Neural crest cell (in vitro differentiated cells): ENCODE results near the gene P4HA1. TPM values are rescaled to one million over a fixed set of nuclear protein-coding genes. Genes with fewer than 3 reads are reported as not detected.

Experiments
- DNase-seq: peaks from one replicate; pipeline ENCODE4 v3.0.0; 2021; ENCODE audit warnings: low read depth, mixed read lengths, low spot score
- H3K27ac Mint-ChIP-seq: one replicate; pipeline ENCODE4 v1.8.0; 2021; ENCODE audit warnings: mild to moderate bottlenecking, mixed read lengths; ENCODE audit not compliant: unreplicated experiment
- H3K27me3 Mint-ChIP-seq: 2 replicates; pipeline ENCODE4 v1.8.0; 2021; ENCODE audit warnings: low read depth, mild to moderate bottlenecking, mixed read lengths
- H3K36me3 Mint-ChIP-seq: 2 replicates; pipeline ENCODE4 v1.8.0; 2021; ENCODE audit warnings: low read depth, mild to moderate bottlenecking, mixed read lengths
- H3K4me1 Mint-ChIP-seq: 2 replicates; pipeline ENCODE4 v1.8.0; 2021; ENCODE audit warnings: mixed read lengths
- H3K4me3 Mint-ChIP-seq: one replicate; pipeline ENCODE4 v1.8.0; 2021; ENCODE audit warnings: mild to moderate bottlenecking, mixed read lengths
- H3K9me3 Mint-ChIP-seq: 2 replicates; pipeline ENCODE4 v1.8.0; 2021; ENCODE audit warnings: mixed read lengths
- total RNA-seq: library from RNA; stranded (reverse); gene quantifications from 2 replicates; pipeline ENCODE4 v1.2.1, GENCODE V29; 2021
- TF ChIP-seq, protein P1 (sequence below): fragments of 200-600 bp; sonication (generic); conservative IDR thresholded peaks from 2 replicates; pipeline ENCODE4 v1.5.0; 2021; ENCODE audit warnings: antibody characterized with exemption, mild to moderate bottlenecking

Gene P4HA1
- total RNA-seq, 1 donor from 2014 or later, result 32.2 TPM

DNA sequence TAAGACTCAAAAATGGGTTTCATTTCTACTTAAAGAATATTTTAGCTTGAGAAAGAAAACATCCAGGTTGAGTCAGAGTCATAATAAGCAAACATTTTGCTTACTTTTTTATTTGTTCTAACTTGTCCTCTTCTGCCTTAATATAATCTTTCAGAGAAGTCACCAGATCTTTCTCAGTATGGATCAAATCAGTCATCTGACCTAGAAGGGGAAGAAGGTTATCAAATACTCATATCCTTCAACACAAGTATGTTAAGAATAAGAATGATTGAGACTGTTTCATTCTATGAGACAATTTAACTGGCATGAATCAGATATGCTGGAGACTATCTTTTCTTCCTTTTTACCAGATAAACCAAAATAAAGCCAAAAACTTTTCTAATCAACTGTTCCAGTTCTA is 23.0 kb downstream of the P4HA1 start:
- no peak overlapping the region for H3K4me3 Mint-ChIP-seq
- peaks cover 7% of the 10 kb centered on the region for H3K36me3 Mint-ChIP-seq
- TF ChIP-seq, protein P1, sequence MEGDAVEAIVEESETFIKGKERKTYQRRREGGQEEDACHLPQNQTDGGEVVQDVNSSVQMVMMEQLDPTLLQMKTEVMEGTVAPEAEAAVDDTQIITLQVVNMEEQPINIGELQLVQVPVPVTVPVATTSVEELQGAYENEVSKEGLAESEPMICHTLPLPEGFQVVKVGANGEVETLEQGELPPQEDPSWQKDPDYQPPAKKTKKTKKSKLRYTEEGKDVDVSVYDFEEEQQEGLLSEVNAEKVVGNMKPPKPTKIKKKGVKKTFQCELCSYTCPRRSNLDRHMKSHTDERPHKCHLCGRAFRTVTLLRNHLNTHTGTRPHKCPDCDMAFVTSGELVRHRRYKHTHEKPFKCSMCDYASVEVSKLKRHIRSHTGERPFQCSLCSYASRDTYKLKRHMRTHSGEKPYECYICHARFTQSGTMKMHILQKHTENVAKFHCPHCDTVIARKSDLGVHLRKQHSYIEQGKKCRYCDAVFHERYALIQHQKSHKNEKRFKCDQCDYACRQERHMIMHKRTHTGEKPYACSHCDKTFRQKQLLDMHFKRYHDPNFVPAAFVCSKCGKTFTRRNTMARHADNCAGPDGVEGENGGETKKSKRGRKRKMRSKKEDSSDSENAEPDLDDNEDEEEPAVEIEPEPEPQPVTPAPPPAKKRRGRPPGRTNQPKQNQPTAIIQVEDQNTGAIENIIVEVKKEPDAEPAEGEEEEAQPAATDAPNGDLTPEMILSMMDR, result no peak
- H3K27me3 Mint-ChIP-seq, result no peaks in the 10 kb centered on the region
- no peaks in the 10 kb centered on the region for H3K4me1 Mint-ChIP-seq
- no peak overlapping the region for H3K27ac Mint-ChIP-seq
- no peaks in the 10 kb centered on the region for H3K9me3 Mint-ChIP-seq
- DNase-seq, result no peak

DNA sequence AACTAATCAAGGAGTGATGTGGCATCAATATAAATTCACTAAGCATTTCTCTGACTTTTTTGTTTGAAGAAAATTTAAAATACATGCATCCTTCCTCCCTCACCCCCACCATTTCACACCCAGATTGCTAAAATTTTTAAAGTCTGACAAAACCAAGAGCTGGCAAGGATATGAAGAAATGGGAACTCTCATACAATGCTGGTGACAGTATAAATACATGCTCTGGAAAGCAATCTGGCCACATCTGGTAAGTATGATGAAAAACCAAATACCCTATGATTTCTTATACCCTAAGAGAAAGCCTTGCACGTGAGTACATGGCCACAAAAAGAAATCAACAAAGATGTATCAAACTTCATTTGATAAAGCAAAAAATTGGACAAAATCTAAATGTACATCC is 31.2 kb downstream of the P4HA1 start:
- H3K36me3 Mint-ChIP-seq, result peaks cover 7% of the 10 kb centered on the region
- TF ChIP-seq, protein P1, result no peak
- H3K27me3 Mint-ChIP-seq, result no peaks in the 10 kb centered on the region
- no peaks in the 10 kb centered on the region for H3K9me3 Mint-ChIP-seq
- no peaks in the 10 kb centered on the region for H3K4me1 Mint-ChIP-seq
- H3K27ac Mint-ChIP-seq, result no peak overlapping the region
- H3K4me3 Mint-ChIP-seq, result no peak overlapping the region
- no peak for DNase-seq

GRCh38 chr10:73061743-73062142 is 34.9 kb downstream of the P4HA1 start:
- H3K36me3 Mint-ChIP-seq, result peaks cover 5% of the 10 kb centered on the region
- H3K4me3 Mint-ChIP-seq, result no peak overlapping the region
- H3K4me1 Mint-ChIP-seq, result no peaks in the 10 kb centered on the region
- no peak for DNase-seq
- H3K27ac Mint-ChIP-seq, result no peak overlapping the region
- H3K27me3 Mint-ChIP-seq, result no peaks in the 10 kb centered on the region
- H3K9me3 Mint-ChIP-seq, result no peaks in the 10 kb centered on the region
- TF ChIP-seq, protein P1, result no peak

DNA sequence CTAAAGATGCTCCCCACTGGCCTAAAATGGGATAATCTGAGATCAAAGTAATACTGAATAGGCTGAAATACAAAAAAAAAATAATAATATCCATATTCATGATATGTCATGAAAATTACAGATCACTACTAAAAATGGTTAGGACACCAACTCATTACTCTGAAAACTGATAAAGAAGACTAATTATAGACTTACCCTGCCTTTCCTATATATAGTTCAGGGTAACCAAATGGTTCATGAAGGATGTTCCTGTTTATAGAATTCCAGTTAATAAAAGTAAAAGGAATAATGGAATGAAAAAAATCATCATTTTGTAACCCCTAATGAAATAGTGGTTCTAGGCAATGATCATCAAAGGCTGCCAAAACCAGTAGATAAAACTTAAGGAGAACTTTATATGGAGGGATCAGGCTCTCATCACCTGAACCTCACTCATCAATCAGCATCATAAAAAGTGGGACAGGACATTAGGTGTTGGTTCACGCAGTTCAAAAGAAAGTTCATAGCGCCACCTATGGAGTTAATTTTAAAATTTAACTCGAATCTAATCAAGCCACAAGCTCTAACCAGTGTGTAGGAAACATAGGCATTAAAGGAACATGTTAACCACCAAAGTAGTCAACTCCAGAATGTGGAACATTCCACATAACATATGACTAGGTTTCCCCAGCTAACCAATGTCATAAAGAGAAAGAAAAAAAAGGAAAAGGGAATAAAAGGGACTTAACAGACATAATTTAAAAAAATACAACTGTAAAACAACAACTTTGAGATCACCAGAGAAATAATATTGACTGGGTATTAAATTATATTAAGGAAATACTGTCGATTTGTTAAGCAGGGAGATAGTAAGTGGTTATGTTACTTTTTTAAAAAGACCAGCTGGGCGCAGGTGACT is 35.7 kb downstream of the P4HA1 start:
- Mint-ChIP-seq H3K4me3 (no peak overlapping the region), H3K36me3 (peaks cover 5% of the 10 kb centered on the region), H3K27ac (no peak overlapping the region), H3K4me1 (no peaks in the 10 kb centered on the region), H3K27me3 (no peaks in the 10 kb centered on the region), H3K9me3 (no peaks in the 10 kb centered on the region)
- DNase-seq, result no peak
- TF ChIP-seq, protein P1, result peak; percentile 64

DNA sequence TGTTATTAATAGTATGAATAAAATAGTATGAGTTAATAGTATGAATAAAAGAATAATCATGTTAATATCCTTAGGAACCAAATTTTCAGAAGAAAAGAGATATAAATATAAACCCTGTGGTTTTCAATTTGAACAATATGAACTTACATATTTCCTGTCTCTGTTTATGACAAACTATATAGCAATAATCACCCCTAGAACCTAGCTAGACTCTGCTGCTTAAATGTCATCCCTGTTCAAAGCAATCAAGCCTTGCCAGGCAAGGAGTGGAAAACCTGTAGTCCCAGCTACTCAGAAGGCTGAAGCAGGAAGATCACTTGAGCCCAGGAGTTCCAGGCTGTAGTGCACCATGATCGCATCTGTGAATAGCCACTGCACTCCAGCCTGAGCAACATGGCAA is 36.5 kb downstream of the P4HA1 start:
- DNase-seq, result no peak
- peaks cover 5% of the 10 kb centered on the region for H3K36me3 Mint-ChIP-seq
- TF ChIP-seq, protein P1, result no peak
- no peak overlapping the region for H3K4me3 Mint-ChIP-seq
- H3K9me3 Mint-ChIP-seq, result no peaks in the 10 kb centered on the region
- no peak overlapping the region for H3K27ac Mint-ChIP-seq
- H3K27me3 Mint-ChIP-seq, result no peaks in the 10 kb centered on the region
- no peaks in the 10 kb centered on the region for H3K4me1 Mint-ChIP-seq
